ENCODE measurements around the gene AMN1.

The AMN1 gene

GRCh38 chr12:31627456-31628054, 101.3 kb downstream of the AMN1 start:
- no peak for DNase-seq

GRCh38 chr12:31626270-31626995, 102.4 kb downstream of the AMN1 start:
- DNase-seq: no peak

GRCh38 chr12:31622038-31622437, 106.8 kb downstream of the AMN1 start:
- DNase-seq: no peak

Measured in NCI-H2171 (cell line).